Testis (tissue), 2 donors: ENCODE measurements around the gene TELO2.

ENCODE experiments used
- CTCF ChIP-seq, 3 experiments: fragments of 450-650 bp in 2 of 3; fragments of 200-600 bp in 1 of 3; sonication (generic) in 1 of 3; IDR thresholded peaks; one replicate each; pipeline ENCODE4 v1.5.1; 2016 to 2019; ENCODE audit warnings: antibody characterized with exemption in 3 of 3, mild to moderate bottlenecking in 2 of 3, moderate library complexity in 1 of 3
- POLR2A ChIP-seq: fragments of 450-650 bp; IDR thresholded peaks from one replicate; pipeline ENCODE4 v1.6.1; 2017; ENCODE audit warnings: antibody characterized with exemption, mild to moderate bottlenecking, moderate library complexity

- no peak for TF ChIP-seq POLR2A
- no peak for TF ChIP-seq CTCF (IDR thresholded peaks at IDR 0.05)
Measured at GRCh38 chr16:1488619-1489018, 4.5 kb upstream of the TELO2 start, which contains the start of gene PTX4.
